K562 (cell line): ENCODE measurements around the gene NMT1. TPM values are rescaled to one million over a fixed set of nuclear protein-coding genes. Genes with fewer than 3 reads are reported as not detected.
A peak's percentile ranks its signal among the peaks of the same experiment; 100 is the strongest.

ENCODE experiments used
- ADNP ChIP-seq: fragments of 200-800 bp; sonication (Bioruptor generic); IDR thresholded peaks from 2 replicates; pipeline ENCODE4 v1.6.1; 2016; ENCODE audit warnings: missing genetic modification characterization, missing compliant biosample characterization
- ARID3B ChIP-seq: fragments of 250-450 bp; sonication (Bioruptor Pico); IDR thresholded peaks from 2 replicates; pipeline ENCODE4 v1.4.0; 2020; ENCODE audit warnings: borderline replicate concordance
- ATF1 ChIP-seq, 2 experiments: fragments of 450-650 bp in 1 of 2; IDR thresholded peaks; 2 replicates each; pipeline ENCODE4 v1.6.1; 2016; ENCODE audit warnings: missing compliant biosample characterization in 1 of 2, missing genetic modification characterization in 1 of 2
- CBFB ChIP-seq: sonication (generic); formaldehyde crosslinking; IDR thresholded peaks from 2 replicates; pipeline ENCODE4 v1.4.0; 2020; ENCODE audit warnings: mild to moderate bottlenecking, missing genetic modification reagents
- DPF2 ChIP-seq: fragments of 450-650 bp; IDR thresholded peaks from 2 replicates; pipeline ENCODE4 v1.6.1; 2016
- EHMT2 ChIP-seq: fragments of 450-650 bp; IDR thresholded peaks from 2 replicates; pipeline ENCODE4 v1.6.1; 2018; ENCODE audit warnings: antibody characterized with exemption
- ETV1 ChIP-seq: fragments of 450-650 bp; conservative IDR thresholded peaks from 2 replicates; pipeline ENCODE4 v1.6.1; 2016; ENCODE audit warnings: missing genetic modification characterization, control low read depth, low read depth, missing compliant biosample characterization
- GABPB1 ChIP-seq: sonication (generic); formaldehyde crosslinking; IDR thresholded peaks from 2 replicates; pipeline ENCODE4 v1.8.0; 2022; ENCODE audit warnings: mild to moderate bottlenecking, missing genetic modification reagents
- GTF2A2 ChIP-seq: IDR thresholded peaks from 2 replicates; pipeline ENCODE4 v1.6.1; 2016; ENCODE audit warnings: mild to moderate bottlenecking, missing genetic modification characterization, missing compliant biosample characterization
- HDAC6 ChIP-seq: IDR thresholded peaks from 2 replicates; pipeline ENCODE4 v1.6.1; 2012; ENCODE audit warnings: low read depth, mild to moderate bottlenecking, control low read depth, inconsistent platforms, low read length, moderate library complexity
- HNRNPL ChIP-seq: fragments of 200-400 bp; formaldehyde crosslinking; IDR thresholded peaks from 2 replicates; pipeline ENCODE4 v1.6.1; 2017; ENCODE audit warnings: low read depth, mild to moderate bottlenecking, low read length
- HOMEZ ChIP-seq: fragments of 250-450 bp; sonication (Bioruptor Pico); IDR thresholded peaks from 2 replicates; pipeline ENCODE4 v1.4.0; 2020; ENCODE audit warnings: mild to moderate bottlenecking, moderate library complexity
- L3MBTL2 ChIP-seq: fragments of 450-650 bp; IDR thresholded peaks from 2 replicates; pipeline ENCODE4 v1.6.1; 2016; ENCODE audit warnings: mild to moderate bottlenecking, moderate library complexity
- NCOA4 ChIP-seq: fragments of 450-650 bp; IDR thresholded peaks from 2 replicates; pipeline ENCODE4 v1.6.1; 2018; ENCODE audit warnings: mild to moderate bottlenecking; ENCODE audit not compliant: partially characterized antibody
- PHF8 ChIP-seq: fragments of 200-600 bp; sonication (generic); IDR thresholded peaks from 2 replicates; pipeline ENCODE4 v1.6.1; 2012; ENCODE audit warnings: mixed run types, mild to moderate bottlenecking, inconsistent platforms, low read length, moderate library complexity, borderline replicate concordance
- PKNOX1 ChIP-seq: fragments of 450-650 bp; IDR thresholded peaks from 2 replicates; pipeline ENCODE4 v1.6.1; 2016
- POLR3A ChIP-seq: IDR thresholded peaks from 2 replicates; pipeline ENCODE4 v1.6.1; 2011; ENCODE audit warnings: borderline replicate concordance, mild to moderate bottlenecking, moderate library complexity; ENCODE audit not compliant: insufficient read length, insufficient read depth; ENCODE audit errors: extremely low read depth
- SP1 ChIP-seq: sonication (generic); formaldehyde crosslinking; IDR thresholded peaks from 2 replicates; pipeline ENCODE4 v1.8.1; 2022; ENCODE audit warnings: mild to moderate bottlenecking, missing genetic modification reagents
- SREBF2 ChIP-seq: sonication (generic); formaldehyde crosslinking; IDR thresholded peaks from 2 replicates; pipeline ENCODE4 v1.4.0; 2020; ENCODE audit warnings: mild to moderate bottlenecking, missing genetic modification reagents
- SRSF1 ChIP-seq: fragments of 200-400 bp; formaldehyde crosslinking; IDR thresholded peaks from 2 replicates; pipeline ENCODE4 v1.6.1; 2017; ENCODE audit warnings: mild to moderate bottlenecking, low read depth, low read length, moderate library complexity
- TEAD4 ChIP-seq, 2 experiments: sonication (generic) in 1 of 2; formaldehyde crosslinking in 1 of 2; IDR thresholded peaks; 2 replicates each; pipeline versions ENCODE4 v1.6.1 to v1.8.0; 2012 to 2022; ENCODE audit warnings: borderline replicate concordance in 1 of 2, inconsistent platforms in 1 of 2, low read length in 1 of 2, mild to moderate bottlenecking in 1 of 2, missing genetic modification reagents in 1 of 2
- TOE1 ChIP-seq, 2 experiments: fragments of 450-650 bp in 1 of 2; sonication (generic) in 1 of 2; formaldehyde crosslinking in 1 of 2; IDR thresholded peaks; 2 replicates each; pipeline versions ENCODE4 v1.7.1 to v1.8.0; 2016 to 2022; ENCODE audit warnings: borderline replicate concordance in 2 of 2, mild to moderate bottlenecking in 2 of 2, antibody characterized with exemption in 1 of 2, inconsistent platforms in 1 of 2, low read depth in 1 of 2, missing genetic modification reagents in 1 of 2, moderate library complexity in 1 of 2
- WHSC1 ChIP-seq: IDR thresholded peaks from one replicate; pipeline ENCODE4 v1.6.1; 2012; ENCODE audit warnings: low read length, control low read depth, inconsistent platforms
- XRCC5 ChIP-seq: fragments of 200-400 bp; formaldehyde crosslinking; IDR thresholded peaks from 2 replicates; pipeline ENCODE4 v1.6.1; 2017; ENCODE audit warnings: low read depth, mild to moderate bottlenecking, low read length
- polyA plus RNA-seq, 8 experiments: library from polyadenylated mRNA; depleted of rRNA in 4 of 8; stranded (reverse) in 5 of 8; unstranded in 3 of 8; fragments of >200 nt; fragmentation: Nextera tagmentation in 2 of 8; fragmentation: Illumina TruSeq in 1 of 8; extraction: Ambion mirVana in 2 of 8; extraction: Trizol in 1 of 8; gene quantifications; 2 replicates each; pipeline versions ENCODE4 v1.2.1 to v1.2.3, GENCODE V29; 2011 to 2014; ENCODE audit warnings: inconsistent platforms in 1 of 8, missing spikeins in 1 of 8
- total RNA-seq, 7 experiments: library from RNA; depleted of rRNA in 6 of 7; stranded (reverse); fragments of >200 nt in 6 of 7; fragmentation: Illumina TruSeq in 2 of 7; extraction: Trizol in 2 of 7; gene quantifications; 2 replicates each; pipeline versions ENCODE4 v1.2.1 to v1.2.3, GENCODE V29; 2011 to 2021; ENCODE audit warnings: low replicate concordance in 1 of 7

Gene NMT1
- total and polyA plus RNA-seq, 9 of the 15 experiments (the other 6 are each of a cell fraction or from before 2014, with no cell fraction given): 86.7 to 569 (median 213) TPM

GRCh38 chr17:45135192-45135977 lies 74.3 kb downstream of the NMT1 start, which contains the start of gene ACBD4 (continued):
- TF ChIP-seq HOMEZ (CRISPR knock-in tag) (no peak), ARID3B (CRISPR knock-in tag) (no peak), XRCC5 (peak; percentile 99), SREBF2 (CRISPR knock-in tag) (no peak), DPF2 (peak; percentile 63), ATF1 (CRISPR knock-in tag; IDR thresholded peaks at IDR 0.05) (no peak), ATF1 (tag; IDR thresholded peaks at IDR 0.05) (peak; percentile 92), SRSF1 (no peak), HDAC6 (no peak), SP1 (peak; percentile 97), WHSC1 (no peak), CBFB (CRISPR knock-in tag) (no peak), PKNOX1 (no peak), L3MBTL2 (peak; percentile 83), EHMT2 (no peak), TEAD4 (IDR thresholded peaks at IDR 0.05; ENCODE audit: low read length) (peak; percentile 77), TEAD4 (CRISPR knock-in tag; IDR thresholded peaks at IDR 0.05; ENCODE audit: borderline replicate concordance) (no peak), POLR3A (no peak), GTF2A2 (no peak), HNRNPL (no peak), ETV1 (tag) (0 out of 2 replicates have a peak, but pooled peaks have one; percentile 21), ADNP (tag) (peak; percentile 66; the same call in 1 of the 2 replicates), NCOA4 (no peak), PHF8 (peak; percentile 72; the same call in 1 of the 2 replicates), TOE1 (IDR thresholded peaks at IDR 0.05; ENCODE audit: borderline replicate concordance) (no peak), TOE1 (CRISPR knock-in tag; IDR thresholded peaks at IDR 0.05; ENCODE audit: borderline replicate concordance, low read depth) (no peak), GABPB1 (CRISPR knock-in tag) (peak; percentile 75)
